DMS114 treated with DMSO at 0.1 percent for 48 hours (cell line): ENCODE measurements around the gene MMP23B.

ENCODE experiments used
- DNase-seq: peaks from one replicate; lab custom pipeline; 2025; ENCODE audit not compliant: unreplicated experiment; lab: John Stamatoyannopoulos, UW

MMP23B gene

GRCh38 chr1:1602304-1602967, 29.5 kb upstream of the MMP23B start:
- no peak for DNase-seq

DNA sequence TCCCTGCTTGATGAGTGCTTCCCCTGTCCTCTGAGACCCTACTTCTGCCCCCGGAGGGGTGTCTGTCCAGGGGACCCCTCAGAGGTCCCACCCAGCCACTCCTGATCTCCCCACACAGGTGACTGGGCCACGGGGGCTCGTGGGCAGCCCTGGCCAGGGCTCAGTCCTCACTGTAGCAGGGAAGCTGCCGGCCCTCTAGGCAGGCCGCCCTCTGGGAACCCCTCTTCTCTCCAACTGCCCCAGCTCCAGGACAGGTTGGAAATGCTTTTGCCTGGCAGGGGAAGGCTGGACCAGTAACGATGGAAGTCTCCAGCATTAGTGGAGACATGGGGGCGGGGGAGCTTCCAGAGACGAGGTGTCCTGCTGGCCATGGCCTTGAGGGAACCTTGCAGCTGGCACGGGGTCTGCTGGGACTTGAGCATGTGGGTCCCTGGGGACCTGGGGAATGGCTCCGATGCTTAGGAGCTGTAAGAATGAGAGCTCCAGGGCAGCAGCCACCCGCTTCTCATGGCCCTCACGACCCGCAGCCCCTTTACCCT, 28.9 kb upstream of the MMP23B start:
- no peak for DNase-seq

GRCh38 chr1:1603671-1604373, 28.2 kb upstream of the MMP23B start:
- no peak for DNase-seq

- no peak for DNase-seq
Measured at GRCh38 chr1:1604374-1605033, 27.5 kb upstream of the MMP23B start.

DNA sequence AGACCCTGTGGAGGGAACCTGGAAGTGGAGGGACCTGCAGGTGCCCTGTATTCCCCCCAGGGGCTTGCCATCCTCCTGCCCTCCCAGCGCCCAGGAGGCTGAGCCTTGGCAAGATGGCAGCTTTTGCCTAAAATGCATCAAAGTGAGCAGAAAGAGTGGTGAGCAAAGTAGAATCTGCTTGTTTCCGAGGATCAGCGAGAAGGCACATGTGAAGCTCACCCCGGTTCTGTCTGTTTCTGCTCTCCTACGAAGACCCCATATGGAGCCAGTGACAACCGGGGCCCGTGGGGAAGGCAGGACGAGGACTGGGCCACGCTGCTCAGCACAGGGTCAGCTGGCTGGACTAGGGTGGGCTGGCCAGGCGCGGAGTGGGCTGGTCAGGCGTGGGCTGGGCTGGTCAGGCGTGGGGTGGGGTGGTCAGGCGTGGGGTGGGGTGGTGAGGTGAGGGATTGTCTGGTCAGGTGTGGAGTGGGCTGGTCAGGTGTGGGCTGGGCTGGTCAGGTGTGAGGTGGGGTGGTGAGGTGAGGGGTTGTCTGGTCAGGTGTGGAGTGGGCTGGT, 26.9 kb upstream of the MMP23B start:
- DNase-seq, result no peak

- DNase-seq, result no peak
Measured at GRCh38 chr1:1605724-1606123, 26.2 kb upstream of the MMP23B start.

- DNase-seq, result no peak
Measured at GRCh38 chr1:1606232-1606631, 25.7 kb upstream of the MMP23B start.

- DNase-seq, result no peak
Measured at GRCh38 chr1:1609822-1610485, 22.0 kb upstream of the MMP23B start.

GRCh38 chr1:1610796-1611195, 21.2 kb upstream of the MMP23B start:
- DNase-seq, result no peak

DNA sequence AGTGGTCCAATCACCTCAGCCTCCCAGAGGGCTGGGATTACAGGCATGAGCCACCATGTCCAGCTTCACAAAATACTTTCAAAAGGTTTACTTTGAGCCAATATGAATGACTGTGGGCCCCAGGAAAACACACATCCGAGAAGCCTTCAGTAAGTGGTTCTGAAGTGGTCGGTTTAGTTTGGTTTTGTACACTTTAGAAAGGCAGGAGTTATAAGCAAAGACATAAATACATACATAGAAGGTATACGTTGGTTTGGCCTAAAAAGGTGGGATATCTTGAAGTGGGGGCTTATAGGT, 19.9 kb upstream of the MMP23B start:
- DNase-seq, result no peak

DNA sequence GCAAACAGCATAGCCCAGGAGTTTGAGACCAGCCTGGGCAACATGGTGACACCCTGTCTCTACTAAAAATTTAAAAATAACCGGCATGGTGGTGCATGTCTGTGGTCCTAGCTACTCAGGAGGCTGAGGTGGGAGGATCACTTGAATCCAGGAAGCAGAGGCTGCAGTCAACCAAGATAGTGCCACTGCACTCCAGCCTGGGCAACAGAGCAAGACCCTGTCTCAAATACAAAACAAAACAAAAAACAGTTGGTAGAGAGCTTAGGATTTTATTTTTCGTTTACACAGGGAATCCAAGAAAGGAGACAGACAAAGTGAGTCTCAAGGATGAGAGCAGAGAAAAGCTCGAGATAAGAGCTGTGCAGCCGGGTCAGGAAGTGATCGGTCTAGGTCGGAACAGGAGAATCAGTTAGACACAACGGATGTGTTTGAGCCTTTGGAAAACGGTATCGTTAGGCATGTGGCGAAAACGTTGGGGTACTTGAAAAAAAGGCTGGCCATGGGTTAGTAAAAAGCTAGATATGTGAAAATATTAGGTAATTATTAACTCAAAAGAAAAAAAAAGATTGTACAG, 18.4 kb upstream of the MMP23B start:
- no peak for DNase-seq

DNA sequence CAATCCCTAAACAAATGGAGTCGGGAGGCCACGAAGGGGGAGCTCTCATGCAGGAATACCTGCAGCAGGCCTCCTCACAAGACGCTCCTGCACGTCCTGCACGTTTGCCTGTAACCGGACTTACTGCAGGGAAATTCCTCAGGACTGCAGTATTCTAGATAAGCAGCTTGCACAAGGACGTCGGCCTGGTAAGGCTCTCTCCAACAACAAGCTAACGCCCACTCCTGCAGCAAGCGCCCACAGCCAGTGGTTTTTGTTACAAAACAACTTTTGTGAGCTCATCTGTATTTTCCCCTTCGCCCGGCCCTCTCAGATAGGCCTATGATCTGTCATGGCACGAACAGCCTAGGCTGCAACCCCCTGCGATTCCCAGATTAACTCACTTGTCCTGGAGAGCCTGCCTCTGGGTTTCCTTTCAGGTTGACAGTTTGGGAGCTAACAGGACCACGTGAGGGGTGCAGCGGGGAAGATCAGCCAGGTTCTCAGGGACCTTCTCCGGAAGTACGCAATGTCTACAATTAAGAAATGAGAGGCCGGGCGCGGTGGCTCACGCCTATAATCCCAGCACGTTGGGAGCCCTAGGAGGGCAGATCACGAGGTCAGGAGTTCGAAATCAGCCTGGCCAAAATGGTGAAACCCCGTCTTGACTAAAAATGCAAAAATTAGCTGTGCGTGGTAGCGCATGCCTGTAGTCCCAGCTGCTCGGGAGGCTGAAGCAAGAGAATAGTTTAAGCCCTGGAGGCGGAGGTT, 17.6 kb upstream of the MMP23B start:
- no peak for DNase-seq

GRCh38 chr1:1614954-1615255, 17.1 kb upstream of the MMP23B start:
- no peak for DNase-seq

DNA sequence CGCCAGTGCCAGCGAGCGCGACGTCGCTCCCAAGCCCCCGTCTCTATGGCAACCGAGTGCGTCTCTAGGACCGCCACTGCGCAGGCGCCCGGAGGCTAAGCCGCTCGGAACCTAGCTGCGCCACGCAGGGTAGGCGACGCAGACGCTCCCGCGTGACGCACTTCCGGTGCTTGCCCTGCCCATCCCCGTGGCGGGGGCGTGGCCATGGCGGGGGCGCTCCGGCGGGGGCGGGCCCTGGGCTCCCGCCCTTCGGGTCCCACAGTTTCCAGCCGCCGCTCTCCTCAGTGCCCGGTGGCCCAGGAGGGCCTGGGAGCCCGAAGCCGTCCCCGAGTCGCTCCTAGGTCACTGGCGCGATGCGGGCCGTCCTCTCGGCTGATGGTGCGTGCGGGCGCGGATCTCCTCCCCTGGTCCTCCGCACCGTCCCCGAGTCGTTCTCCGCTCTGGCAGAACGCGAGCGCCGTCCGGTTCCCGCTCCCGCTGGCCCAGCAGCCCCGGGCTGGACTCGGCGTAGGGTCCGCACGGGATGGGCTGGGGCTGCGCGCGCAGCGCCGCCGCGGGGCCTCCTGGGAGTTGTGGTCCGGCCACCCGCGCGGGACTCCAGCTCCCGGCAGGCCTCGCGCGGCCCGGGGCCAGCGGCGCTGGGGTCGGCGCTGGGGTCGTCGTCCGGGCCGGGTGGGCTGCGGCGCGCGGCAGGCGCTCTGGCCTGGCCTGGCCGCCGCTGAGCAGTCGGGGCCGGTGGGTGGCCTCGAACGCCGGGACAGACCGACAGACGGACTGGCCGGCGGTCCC, 16.5 kb upstream of the MMP23B start, which contains the start of gene MIB2:
Gene MIB2, plus strand, starts transcription at position 245 of the 789 bp plus-strand sequence. CDS start 7,953 bp downstream, outside the sequence.
- peak; percentile 84 for DNase-seq

GRCh38 chr1:1616045-1616790, 15.8 kb upstream of the MMP23B start:
- no peak for DNase-seq

DNA sequence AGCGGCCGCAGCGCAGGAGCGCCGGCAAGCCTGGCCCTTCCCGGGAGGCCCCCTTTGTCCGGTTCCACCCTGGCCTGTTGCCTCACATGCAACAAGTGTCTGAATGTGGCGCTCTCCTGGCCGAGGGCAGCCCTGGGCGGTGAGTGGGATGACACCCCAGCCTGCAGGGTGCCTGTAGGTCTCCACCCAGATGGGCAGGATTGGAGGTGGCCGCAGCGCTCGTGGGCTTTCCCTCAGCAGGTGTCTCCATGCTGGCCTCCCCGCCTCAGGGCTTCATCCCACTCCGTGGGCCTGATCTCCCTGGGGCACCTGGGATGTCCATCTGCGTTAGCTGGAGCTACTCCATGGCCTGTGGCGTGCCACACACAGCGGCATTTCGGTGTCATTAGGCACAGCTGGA, 15.1 kb upstream of the MMP23B start:
- no peak for DNase-seq

DNA sequence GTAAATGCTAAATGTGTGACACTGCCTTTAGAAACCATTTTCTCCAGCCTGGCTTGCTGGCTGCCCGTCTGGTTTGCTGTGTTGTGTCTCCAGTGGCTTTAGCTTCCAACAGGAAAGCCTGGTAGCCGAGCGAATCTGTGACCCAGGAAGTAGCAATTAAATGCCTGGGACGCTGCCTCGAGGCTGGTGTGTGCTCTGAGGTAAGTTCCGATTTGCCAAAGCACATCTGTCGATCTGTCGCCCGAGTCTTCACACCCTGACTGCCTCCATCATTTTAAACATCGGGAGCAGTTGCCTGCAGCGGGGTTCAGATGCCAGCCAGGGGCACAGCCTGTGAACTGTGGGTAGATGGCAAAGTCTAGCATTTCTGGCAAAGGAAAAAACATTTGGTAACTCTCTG, 14.5 kb upstream of the MMP23B start:
- DNase-seq, result no peak

DNA sequence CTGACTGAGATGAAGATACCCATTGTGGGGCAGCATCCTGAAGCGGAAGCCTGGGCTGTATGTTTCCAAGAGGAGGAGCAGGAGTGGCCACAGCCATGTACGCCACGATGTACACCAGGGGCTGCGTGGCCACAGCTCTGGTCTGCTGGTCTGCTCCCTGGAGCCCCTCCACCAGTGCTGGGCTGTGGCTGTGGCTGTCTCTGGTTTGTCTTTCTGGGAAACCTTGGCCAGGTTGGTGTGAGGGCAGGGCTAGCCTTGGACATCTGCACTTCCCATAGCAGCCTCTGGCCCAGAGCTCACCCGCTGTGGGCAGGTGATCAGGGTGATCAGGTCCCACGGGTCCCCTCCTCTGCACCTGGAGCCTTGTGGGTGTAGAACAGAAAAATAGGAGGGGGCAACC, 14.0 kb upstream of the MMP23B start:
- DNase-seq, result no peak
